HCT116 (cell line): ENCODE data around the gene CD96.

Experiments used
- ATF3 ChIP-seq: IDR thresholded peaks from 2 replicates; pipeline ENCODE4 v1.6.1; 2012
- CTCF ChIP-seq, 3 experiments: fragments of 200-600 bp in 1 of 3; sonication (generic) in 1 of 3; IDR thresholded peaks in 2 of 3; conservative IDR thresholded peaks in 1 of 3; 2 replicates each; pipeline ENCODE4 v1.5.1; 2012 to 2017; ENCODE audit warnings: low read depth in 2 of 3, low read length in 2 of 3, antibody characterized with exemption in 1 of 3, borderline replicate concordance in 1 of 3, control low read depth in 1 of 3, mild to moderate bottlenecking in 1 of 3, mixed read lengths in 1 of 3, mixed run types in 1 of 3, moderate library complexity in 1 of 3; ENCODE audit not compliant: insufficient read depth in 1 of 3
- EZH2phosphoT487 ChIP-seq: fragments of 200-600 bp; IDR thresholded peaks from 2 replicates; pipeline ENCODE4 v1.6.1; 2018; ENCODE audit warnings: antibody characterized with exemption, borderline replicate concordance
- SIN3A ChIP-seq: IDR thresholded peaks from 2 replicates; pipeline ENCODE4 v1.6.1; 2012; ENCODE audit warnings: low read depth
- SRF ChIP-seq: IDR thresholded peaks from 2 replicates; pipeline ENCODE4 v1.6.1; 2012; ENCODE audit warnings: low read depth
- ZFX ChIP-seq: fragments of 450-650 bp; IDR thresholded peaks from 2 replicates; pipeline ENCODE4 v1.6.1; 2017

GRCh38 chr3:111662012-111662411, 120.0 kb downstream of the CD96 start:
- TF ChIP-seq CTCF (IDR thresholded peaks at IDR 0.05 in 2 of 3, conservative IDR thresholded peaks at IDR 0.05 in 1 of 3; ENCODE audit: borderline replicate concordance in 1 of 3, insufficient read depth in 1 of 3, low read depth in 2 of 3, low read length in 2 of 3) (no peak), EZH2phosphoT487 (no peak), ATF3 (no peak), SRF (no peak), SIN3A (no peak), ZFX (no peak)
